Heart right ventricle (tissue), 16 donors: Measurements from ENCODE around the gene CHIC2. TPM values are rescaled to one million over a fixed set of nuclear protein-coding genes. Genes with fewer than 3 reads are reported as not detected.
"Not testable (repeated sequence)": the region's sequence is repeated elsewhere in the genome, so short reads cannot be mapped to it uniquely, and the experiment has no call there.

Source experiments
- ATAC-seq, 8 donors: fragments of 200-7000 bp; cut with Tn5 transposase; one replicate each; pipeline ENCODE4 v1.9.1; 2020; ENCODE audit warnings: mild to moderate bottlenecking in 8 of 8, moderate library complexity in 8 of 8, moderate number of reproducible peaks in 1 of 8
- DNase-seq, 2 donors: peaks; one replicate each; pipeline ENCODE4 v3.0.0-alpha.2; 2020
- H3K27ac ChIP-seq, 10 donors: fragments of 200-600 bp; sonication (generic) in 2 of 10; one replicate each; pipeline versions ENCODE4 v1.5.0 to v1.8.0; 2020 to 2022; ENCODE audit warnings: mild to moderate bottlenecking in 3 of 10
- H3K27me3 ChIP-seq, 7 donors: fragments of 200-600 bp; one replicate each; pipeline ENCODE4 v1.8.0; 2021 to 2022; ENCODE audit warnings: mild to moderate bottlenecking in 2 of 7
- H3K36me3 ChIP-seq, 9 donors: fragments of 200-600 bp; sonication (generic) in 1 of 9; one replicate each; pipeline versions ENCODE4 v1.5.0 to v1.8.0; 2020 to 2022; ENCODE audit warnings: mild to moderate bottlenecking in 2 of 9
- H3K4me1 ChIP-seq, 9 donors: fragments of 200-600 bp; sonication (generic) in 1 of 9; one replicate each; pipeline versions ENCODE4 v1.5.0 to v1.8.0; 2020 to 2022; ENCODE audit warnings: mild to moderate bottlenecking in 4 of 9
- H3K4me3 ChIP-seq, 10 donors: fragments of 200-600 bp; sonication (generic) in 2 of 10; one replicate each; pipeline versions ENCODE4 v1.5.0 to v1.8.0; 2020 to 2022; ENCODE audit warnings: mild to moderate bottlenecking in 7 of 10, moderate library complexity in 2 of 10
- H3K9me3 ChIP-seq, 11 donors: fragments of 200-600 bp in 10 of 11; sonication (generic) in 2 of 11; one replicate each; pipeline versions ENCODE4 v1.5.0 to v1.8.0; 2013 to 2022; ENCODE audit warnings: mild to moderate bottlenecking in 2 of 11, control low read depth in 1 of 11, moderate library complexity in 1 of 11
- WGBS, 2 donors: extraction: QIAGEN DNeasy Blood & Tissue Kit; methylation state at CpG; one replicate each; pipeline ENCODE4 v1.1.7; 2013; ENCODE audit warnings: inconsistent platforms in 1 of 2; 5-methylcytosine and 5-hydroxymethylcytosine counted together
- intact Hi-C, 10 donors: fragments of 100-400 bp; cut with DNase I; formaldehyde crosslinking; loops; one replicate each; pipeline versions ENCODE4 v1.11.1 to v1.14.2; 2022
- polyA plus RNA-seq, 2 donors: library from polyadenylated mRNA; stranded (reverse); fragments of 200-250 nt; gene quantifications; one replicate each; pipeline ENCODE4 v1.2.3, GENCODE V29; 2013
- total RNA-seq, 10 donors: library from RNA; stranded (reverse); fragmentation: NEBNext Ultra II Directional in 3 of 10; extraction: Animal tissue kit (Norgen Biotek cat#: 25700) in 3 of 10; gene quantifications; one replicate each; pipeline versions ENCODE4 v1.2.1 to v1.2.4, GENCODE V29; 2021 to 2023
- TF ChIP-seq, protein P1 (sequence below), 9 donors: fragments of 200-600 bp; sonication (generic) in 2 of 9; IDR thresholded peaks; one replicate each; pipeline versions ENCODE4 v1.5.0 to v1.8.0; 2021 to 2022; ENCODE audit warnings: antibody characterized with exemption in 9 of 9, mild to moderate bottlenecking in 5 of 9, moderate library complexity in 1 of 9
- donor health status: Arrhythmogenic right ventricular cardiomyopathy.
- donor health status: ischemic (EF 13 %, LVEDD 7.1; RV severe dilation, severe dysfunction).
- donor health status: healthy with polysubstance abuse.
- donor health status: DM: no; HTN: yes; CAD: no.
- donor health status: DM: no; HTN: no; CAD: no.
- donor health status: ischemic (EF 25% LVEDD 6.9; RV normal size, moderate dysfunction).
- donor health status: ischemic (EF 25% LVEDD 5.7; RV mildly dilated, moderate dysfunction).
- donor health status: healthy.
- donor health status: DM: yes; HTN: yes; CAD: no.
- donor health status: Ischemic cardiomyopathy.
- donor health status: ischemic (EF 35%, LVEDD 5.7; RV mildly dilated, moderate dysfunction).
- donor health status: nonischemic (EF 11% LVEDD 7.7; RV severe dilation, severe dysfunction).
- donor health status: DM: yes; HTN: yes; CAD: no.
- donor health status: PGD.
- donor health status: ischemic (EF 29% LVEDD 5.4; RV normal size, mild dysfunction).
- donor health status: nonischemic (EF 23%, LVEDD 6.1; RV moderate dilation, normal function).

CHIC2 gene
- total and polyA plus RNA-seq, 12 donors = 5.6 to 13.5 (median 9.3) TPM

DNA sequence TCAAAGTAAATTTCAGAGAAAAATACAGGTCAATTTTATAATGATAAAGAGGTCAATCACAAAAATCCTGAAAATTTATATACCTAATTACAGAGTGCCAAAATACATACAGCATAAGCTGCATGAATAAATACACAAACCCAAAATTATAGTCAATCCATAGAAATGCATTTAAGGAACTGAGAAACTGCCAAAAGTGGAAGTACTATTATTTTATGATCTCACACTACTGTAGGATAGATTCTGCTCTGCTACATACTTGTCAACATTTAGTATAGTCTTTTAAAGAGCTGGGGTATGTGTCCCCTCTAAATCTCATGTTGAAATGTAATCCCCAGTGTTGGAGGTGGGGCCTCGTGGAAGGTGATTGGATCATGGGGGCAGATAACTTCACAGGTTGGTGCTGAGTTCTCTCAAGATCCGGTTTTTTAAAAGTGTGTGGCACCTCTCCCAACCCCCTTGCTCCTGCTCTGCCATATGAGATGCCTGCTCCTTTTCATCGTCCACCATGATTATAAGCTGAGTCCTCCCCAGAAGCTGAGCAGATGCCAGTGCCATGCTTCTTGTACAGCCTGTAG lies 31.8 kb downstream of the CHIC2 start:
- Histone ChIP-seq H3K27ac (no peak overlapping the region), H3K4me3 (no peak overlapping the region), H3K9me3 (no peaks in the 10 kb centered on the region), H3K27me3 (no peaks in the 10 kb centered on the region), H3K4me1 (peaks cover 0 to 15% (median 0%) of the 10 kb centered on the region in 9 donors), H3K36me3 (peaks cover 0 to 32% (median 0%) of the 10 kb centered on the region in 9 donors)
- TF ChIP-seq, protein P1, sequence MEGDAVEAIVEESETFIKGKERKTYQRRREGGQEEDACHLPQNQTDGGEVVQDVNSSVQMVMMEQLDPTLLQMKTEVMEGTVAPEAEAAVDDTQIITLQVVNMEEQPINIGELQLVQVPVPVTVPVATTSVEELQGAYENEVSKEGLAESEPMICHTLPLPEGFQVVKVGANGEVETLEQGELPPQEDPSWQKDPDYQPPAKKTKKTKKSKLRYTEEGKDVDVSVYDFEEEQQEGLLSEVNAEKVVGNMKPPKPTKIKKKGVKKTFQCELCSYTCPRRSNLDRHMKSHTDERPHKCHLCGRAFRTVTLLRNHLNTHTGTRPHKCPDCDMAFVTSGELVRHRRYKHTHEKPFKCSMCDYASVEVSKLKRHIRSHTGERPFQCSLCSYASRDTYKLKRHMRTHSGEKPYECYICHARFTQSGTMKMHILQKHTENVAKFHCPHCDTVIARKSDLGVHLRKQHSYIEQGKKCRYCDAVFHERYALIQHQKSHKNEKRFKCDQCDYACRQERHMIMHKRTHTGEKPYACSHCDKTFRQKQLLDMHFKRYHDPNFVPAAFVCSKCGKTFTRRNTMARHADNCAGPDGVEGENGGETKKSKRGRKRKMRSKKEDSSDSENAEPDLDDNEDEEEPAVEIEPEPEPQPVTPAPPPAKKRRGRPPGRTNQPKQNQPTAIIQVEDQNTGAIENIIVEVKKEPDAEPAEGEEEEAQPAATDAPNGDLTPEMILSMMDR (IDR thresholded peaks at IDR 0.05) = no peak
- intact Hi-C loops = no loop called here
- no peak for ATAC-seq
- DNase-seq = no peak
- 76 to 81% methylated on average over 3 of the region's 3 CpGs for WGBS, 2 donors

DNA sequence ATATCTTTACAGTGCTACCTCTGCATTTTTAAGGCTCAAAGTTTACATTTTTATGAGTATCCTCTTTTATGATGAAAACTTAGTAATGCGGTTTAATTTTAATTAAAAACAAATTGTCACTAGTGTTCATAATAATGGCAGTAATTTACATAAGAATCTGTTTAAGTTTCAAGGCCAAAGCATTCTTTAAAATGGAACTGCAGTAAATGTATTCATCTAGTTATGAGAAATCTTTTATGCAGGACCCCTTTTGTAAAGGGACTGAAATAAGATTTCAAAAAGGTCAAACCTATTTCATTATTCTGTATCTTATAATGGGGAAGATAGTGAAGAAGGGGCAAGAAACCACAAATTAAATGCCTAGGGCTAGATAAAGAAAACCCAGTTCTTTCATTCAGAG lies 37.1 kb downstream of the CHIC2 start:
- Histone ChIP-seq H3K36me3 (peaks cover 0 to 8% (median 0%) of the 10 kb centered on the region in 9 donors), H3K4me3 (no peak overlapping the region), H3K4me1 (peaks cover 0 to 9% (median 0%) of the 10 kb centered on the region in 9 donors), H3K27me3 (no peaks in the 10 kb centered on the region), H3K27ac (no peak overlapping the region), H3K9me3 (no peaks in the 10 kb centered on the region)
- intact Hi-C loops = no loop called here
- TF ChIP-seq, protein P1 (IDR thresholded peaks at IDR 0.05) = no peak
- 90 to 94% methylated on average over 1 of the region's 1 CpG for WGBS, 2 donors
- ATAC-seq (no peak), DNase-seq (no peak)

DNA sequence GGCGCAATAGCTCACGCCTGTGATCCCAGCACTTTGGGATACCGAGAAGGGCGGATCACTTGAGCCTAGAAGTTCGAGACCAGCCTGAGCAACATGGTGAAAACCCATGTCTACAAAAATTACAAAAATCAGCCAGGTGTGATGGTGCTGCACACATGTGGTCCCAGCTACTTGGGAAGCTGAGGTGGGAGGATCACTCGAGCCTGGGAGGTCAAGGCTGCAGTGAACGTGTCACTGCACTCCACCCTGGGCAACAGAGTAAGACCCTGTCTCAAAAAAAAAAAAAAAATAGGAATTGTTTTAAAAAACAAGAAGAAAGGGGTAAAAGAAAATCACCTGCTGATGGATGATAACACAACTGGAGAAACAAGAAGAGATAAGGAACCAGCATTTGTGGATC lies 38.8 kb downstream of the CHIC2 start:
- no peaks in the 10 kb centered on the region for H3K27me3 ChIP-seq
- H3K27ac ChIP-seq = no peak overlapping the region
- H3K4me1 ChIP-seq = peaks cover 0 to 9% (median 0%) of the 10 kb centered on the region in 9 donors
- DNase-seq (no peak), ATAC-seq (no peak)
- H3K9me3 ChIP-seq = no peaks in the 10 kb centered on the region
- H3K36me3 ChIP-seq = peaks cover 0 to 8% (median 0%) of the 10 kb centered on the region in 9 donors
- H3K4me3 ChIP-seq = no peak overlapping the region
- WGBS, 2 donors = 96 to 97% methylated on average over 7 of the region's 7 CpGs
- intact Hi-C loops = no loop called here
- TF ChIP-seq, protein P1 (IDR thresholded peaks at IDR 0.05) = no peak

DNA sequence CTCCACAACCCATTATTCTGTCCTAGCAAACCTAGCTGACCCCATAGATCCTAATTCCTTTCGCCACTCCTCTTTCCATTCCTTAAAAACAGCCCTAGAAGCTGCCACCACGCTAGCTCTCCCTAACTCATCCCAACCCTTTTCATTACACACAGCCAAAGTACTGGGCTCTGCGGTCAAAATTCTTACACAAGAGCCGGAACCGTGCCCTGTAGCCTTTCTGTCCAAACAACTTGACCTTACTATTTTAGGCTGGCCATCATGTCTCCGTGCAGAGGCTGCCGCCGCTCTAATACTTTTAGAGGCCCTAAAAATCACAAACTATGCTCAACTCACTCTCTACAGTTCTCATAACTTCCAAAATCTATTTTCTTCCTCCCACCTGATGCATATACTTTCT lies 41.4 kb downstream of the CHIC2 start:
- H3K4me1 ChIP-seq, ATAC-seq, H3K36me3 ChIP-seq, H3K9me3 ChIP-seq, H3K4me3 ChIP-seq, DNase-seq, H3K27ac ChIP-seq, H3K27me3 ChIP-seq, intact Hi-C loops: not testable (repeated sequence)
- WGBS, 2 donors = 94 to 97% methylated on average over 8 of the region's 8 CpGs

DNA sequence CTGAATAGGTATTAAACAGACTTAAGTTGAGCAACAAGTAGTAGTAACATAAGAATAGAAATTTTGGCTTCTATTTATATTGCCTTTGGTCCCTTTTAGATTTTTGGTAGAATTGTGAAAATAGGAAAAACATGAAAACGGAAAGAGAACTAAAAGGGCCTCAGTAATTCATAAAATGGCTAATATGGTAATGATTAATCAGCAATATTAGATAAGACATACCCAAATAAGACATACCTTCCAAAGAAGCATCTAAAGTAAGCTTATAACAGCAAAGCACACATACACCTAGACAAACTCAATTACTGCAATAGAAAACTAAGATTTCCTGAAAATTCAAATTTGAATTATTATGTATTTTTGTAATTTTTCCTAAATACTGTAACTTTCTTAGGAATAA lies 46.4 kb downstream of the CHIC2 start:
- intact Hi-C loops = no loop called here
- Histone ChIP-seq H3K36me3 (peaks cover 0 to 19% (median 0%) of the 10 kb centered on the region in 9 donors), H3K4me3 (no peak overlapping the region), H3K27me3 (no peaks in the 10 kb centered on the region), H3K4me1 (peaks cover 0 to 11% (median 0%) of the 10 kb centered on the region in 9 donors), H3K27ac (no peak overlapping the region), H3K9me3 (no peaks in the 10 kb centered on the region)
- TF ChIP-seq, protein P1 (IDR thresholded peaks at IDR 0.05) = no peak
- ATAC-seq (no peak), DNase-seq (no peak)
- WGBS, 2 donors = 87 to 93% methylated on average over 1 of the region's 1 CpG
